ENCODE data around the gene DAB1.

The DAB1 gene

GRCh38 chr1:57319791-57320190 is 104.1 kb downstream of the DAB1 start:
- no peak overlapping the region for H3K4me3 ChIP-seq (replicated peaks; ENCODE audit: low read depth, low read length)
- no peak for TF ChIP-seq CTCF (IDR thresholded peaks at IDR 0.05; ENCODE audit: low read depth, low read length, missing control alignments)
- DNase-seq (ENCODE audit: extremely low read depth, low read depth): no peak

- no peak for TF ChIP-seq CTCF (IDR thresholded peaks at IDR 0.05; ENCODE audit: low read depth, low read length, missing control alignments)
- peak; percentile 51 for DNase-seq (ENCODE audit: extremely low read depth, low read depth)
- H3K4me3 ChIP-seq (replicated peaks; ENCODE audit: low read depth, low read length): no peak overlapping the region
These were observed 104.7 kb downstream of the DAB1 start for GRCh38 chr1:57319165-57319564.

- no peak for DNase-seq (ENCODE audit: extremely low read depth, low read depth)
- no peak for TF ChIP-seq CTCF (IDR thresholded peaks at IDR 0.05; ENCODE audit: low read depth, low read length, missing control alignments)
- H3K4me3 ChIP-seq (replicated peaks; ENCODE audit: low read depth, low read length): no peak overlapping the region
These were observed 107.0 kb downstream of the DAB1 start for GRCh38 chr1:57316861-57317260.

GRCh38 chr1:57316291-57316690 is 107.6 kb downstream of the DAB1 start:
- DNase-seq (ENCODE audit: extremely low read depth, low read depth): no peak
- no peak overlapping the region for H3K4me3 ChIP-seq (replicated peaks; ENCODE audit: low read depth, low read length)
- TF ChIP-seq CTCF (IDR thresholded peaks at IDR 0.05; ENCODE audit: low read depth, low read length, missing control alignments): no peak

GRCh38 chr1:57312869-57313268 is 111.0 kb downstream of the DAB1 start:
- no peak for TF ChIP-seq CTCF (IDR thresholded peaks at IDR 0.05; ENCODE audit: low read depth, low read length, missing control alignments)
- no peak overlapping the region for H3K4me3 ChIP-seq (replicated peaks; ENCODE audit: low read depth, low read length)
- no peak for DNase-seq (ENCODE audit: extremely low read depth, low read depth)

GRCh38 chr1:57311411-57311810 is 112.4 kb downstream of the DAB1 start:
- no peak overlapping the region for H3K4me3 ChIP-seq (replicated peaks; ENCODE audit: low read depth, low read length)
- no peak for TF ChIP-seq CTCF (IDR thresholded peaks at IDR 0.05; ENCODE audit: low read depth, low read length, missing control alignments)
- no peak for DNase-seq (ENCODE audit: extremely low read depth, low read depth)

- no peak for DNase-seq (ENCODE audit: extremely low read depth, low read depth)
- no peak for TF ChIP-seq CTCF (IDR thresholded peaks at IDR 0.05; ENCODE audit: low read depth, low read length, missing control alignments)
These were observed 112.9 kb downstream of the DAB1 start for GRCh38 chr1:57311006-57311405.

More at GRCh38 chr1:57311006-57311405, 112.9 kb downstream of the DAB1 start:
- no peak overlapping the region for H3K4me3 ChIP-seq (replicated peaks; ENCODE audit: low read depth, low read length)
